GM11168 (cell line): ENCODE measurements around the gene HHEX.

Experiments
- in situ Hi-C: fragments of 300-500 bp; cut with MboI; formaldehyde crosslinking; loops from one replicate; pipeline ENCODE4 v1.12.0; 2022; ENCODE audit warnings: low sequenced_read_pairs; ENCODE audit not compliant: unreplicated experiment

HHEX gene

GRCh38 chr10:92692697-92693533 lies 3.2 kb downstream of the HHEX start:
- in situ Hi-C loops = no loop called here

- in situ Hi-C loops = no loop called here
These were observed 3.8 kb downstream of the HHEX start for GRCh38 chr10:92693534-92693893.

- in situ Hi-C loops = no loop called here
These were observed 6.2 kb downstream of the HHEX start for GRCh38 chr10:92695679-92696605.

- in situ Hi-C loops = no loop called here
These were observed 7.0 kb downstream of the HHEX start for GRCh38 chr10:92696606-92697383.

DNA sequence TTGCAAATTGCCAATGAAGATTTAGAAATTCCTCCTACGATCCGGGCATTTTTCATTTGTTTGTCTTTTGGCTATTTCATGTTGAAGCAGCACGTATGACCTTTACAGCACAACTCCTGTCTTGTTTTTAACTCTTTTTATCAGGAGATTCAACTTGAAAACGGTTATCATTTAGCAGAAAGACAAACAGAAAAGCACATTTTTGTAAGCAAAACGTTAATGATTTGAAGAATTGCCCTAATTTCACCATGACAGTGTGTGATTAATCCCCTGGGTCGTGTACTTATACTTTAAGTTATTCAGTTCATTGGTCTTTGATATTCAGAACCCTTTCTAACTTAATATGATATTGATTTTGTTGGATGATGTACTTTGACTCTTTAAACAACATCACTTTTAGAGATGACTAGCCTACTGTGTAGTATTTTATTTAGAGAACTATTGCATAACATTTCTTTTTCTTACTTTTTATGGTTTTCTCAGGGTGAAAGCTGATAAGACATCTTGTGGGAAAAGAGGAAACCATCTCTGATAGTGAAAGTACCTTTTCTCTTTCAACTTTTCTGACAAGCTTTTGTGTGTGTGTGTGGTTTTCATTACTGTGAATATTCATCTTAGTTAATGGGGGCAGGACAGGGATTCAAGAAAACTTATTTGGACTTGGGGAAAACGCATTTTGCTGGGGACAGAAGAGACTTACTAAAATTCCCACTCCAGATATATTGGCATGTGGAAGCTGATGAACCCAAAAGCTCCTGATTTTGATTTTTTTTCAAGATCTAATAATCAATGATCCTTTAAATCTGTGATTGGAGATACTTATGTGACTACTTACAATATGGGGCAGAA lies 8.1 kb downstream of the HHEX start:
- in situ Hi-C loops = no loop called here

DNA sequence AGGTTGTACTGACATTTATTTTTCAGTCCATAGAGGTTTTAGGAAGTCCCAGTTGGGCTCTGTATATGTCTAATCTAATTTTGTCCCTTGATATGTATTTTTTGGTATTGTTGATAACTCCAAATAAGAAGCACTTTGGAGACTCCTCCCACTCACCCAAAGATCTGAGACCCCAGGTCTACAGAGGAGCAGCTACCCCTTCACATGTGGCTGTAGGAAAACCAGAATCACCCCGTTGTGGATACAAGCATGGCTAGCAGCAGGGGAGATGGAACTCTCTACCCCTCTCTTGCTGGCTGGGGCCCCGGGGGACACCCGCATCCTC lies 9.4 kb downstream of the HHEX start:
- in situ Hi-C loops = no loop called here

DNA sequence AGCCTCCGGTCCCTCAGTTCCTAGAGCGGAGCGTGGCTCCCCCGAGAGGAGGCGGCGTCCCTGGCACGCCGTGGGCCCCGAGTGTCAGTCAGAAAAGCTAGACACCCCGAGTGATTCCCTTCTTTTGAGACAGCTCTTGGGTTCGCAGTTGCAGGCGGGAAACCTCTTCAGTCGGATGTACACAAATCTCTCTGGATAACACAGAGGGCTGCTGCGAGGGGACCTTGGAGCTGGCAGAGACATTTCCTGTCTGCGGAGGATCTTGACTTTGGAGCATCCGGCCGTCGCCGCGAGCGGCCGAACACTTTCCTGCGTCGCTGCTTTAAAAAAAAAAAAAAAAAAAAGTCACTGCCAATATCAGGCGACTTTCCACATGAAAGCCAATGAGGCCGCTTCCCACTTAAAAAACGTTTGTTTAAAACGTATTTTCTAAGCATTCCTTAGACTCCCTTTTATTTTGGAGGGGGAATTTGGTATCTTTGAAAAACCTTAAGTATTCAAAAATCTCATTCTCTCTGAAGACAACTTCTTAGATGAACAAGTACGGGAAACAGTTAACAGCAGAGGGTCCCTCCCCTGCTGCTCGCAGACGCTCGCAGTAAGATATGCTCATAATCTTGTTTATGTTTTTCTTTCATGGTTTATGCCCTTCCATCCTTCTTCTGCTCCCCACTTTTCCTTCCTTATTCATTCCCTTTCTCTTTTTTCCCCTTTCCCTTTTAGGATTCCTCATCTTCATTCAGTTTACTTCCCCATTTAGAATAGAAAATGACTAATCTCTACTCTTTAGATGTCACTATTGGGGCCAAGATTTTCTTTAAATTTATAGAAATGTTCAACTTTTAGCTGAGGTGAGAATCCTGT lies 10.0 kb downstream of the HHEX start:
- in situ Hi-C loops = no loop called here

GRCh38 chr10:92702301-92702916 lies 12.7 kb downstream of the HHEX start:
- in situ Hi-C loops = no loop called here

DNA sequence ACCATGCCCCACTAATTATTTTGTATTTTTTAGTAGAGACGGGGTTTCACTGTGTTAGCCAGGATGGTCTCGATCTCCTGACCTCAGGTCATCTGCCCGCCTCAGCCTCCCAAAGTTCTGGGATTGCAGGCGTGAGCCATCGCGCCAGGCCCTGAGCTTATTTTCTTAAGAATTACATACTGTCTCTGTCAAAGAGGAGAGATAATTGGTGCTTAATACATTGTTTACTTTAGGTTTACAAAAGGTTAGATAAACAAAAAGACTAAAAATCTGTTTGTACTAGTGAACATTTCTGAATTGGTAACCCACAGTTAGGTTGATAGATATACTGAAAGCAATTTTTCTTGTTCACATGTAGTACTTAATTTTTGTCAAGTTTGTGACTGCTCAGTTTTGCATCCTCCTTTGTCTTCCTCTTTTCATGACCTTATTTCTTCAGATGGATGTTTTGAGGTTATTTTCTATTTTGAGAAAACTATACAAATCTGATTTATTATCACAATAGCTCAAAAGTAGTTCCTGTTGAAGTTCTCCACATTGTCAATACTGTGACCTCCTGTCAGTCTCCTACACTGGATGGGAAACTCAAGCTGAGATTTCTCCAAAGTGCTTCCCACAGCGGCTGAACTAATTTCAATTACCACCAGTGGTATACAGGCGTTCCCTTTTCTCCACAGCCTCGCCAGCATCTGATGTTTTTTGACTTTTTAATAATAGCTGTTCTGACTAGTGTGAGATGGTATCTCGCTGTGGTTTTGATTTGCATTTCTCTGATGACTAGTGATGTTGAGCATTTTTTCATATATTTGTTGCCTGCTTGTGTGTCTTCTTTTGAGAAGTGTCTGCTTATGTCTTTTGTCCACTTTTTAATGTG lies 22.5 kb downstream of the HHEX start:
- in situ Hi-C loops = no loop called here

- in situ Hi-C loops = no loop called here
These were observed 24.5 kb downstream of the HHEX start for GRCh38 chr10:92714152-92714845.

GRCh38 chr10:92714872-92715271 lies 25.1 kb downstream of the HHEX start:
- in situ Hi-C loops = no loop called here

- in situ Hi-C loops = no loop called here
These were observed 30.5 kb downstream of the HHEX start for GRCh38 chr10:92719991-92720830.

GRCh38 chr10:92720831-92721165 lies 31.0 kb downstream of the HHEX start:
- in situ Hi-C loops = no loop called here

- in situ Hi-C loops = no loop called here
These were observed 32.6 kb downstream of the HHEX start for GRCh38 chr10:92722349-92722748.

DNA sequence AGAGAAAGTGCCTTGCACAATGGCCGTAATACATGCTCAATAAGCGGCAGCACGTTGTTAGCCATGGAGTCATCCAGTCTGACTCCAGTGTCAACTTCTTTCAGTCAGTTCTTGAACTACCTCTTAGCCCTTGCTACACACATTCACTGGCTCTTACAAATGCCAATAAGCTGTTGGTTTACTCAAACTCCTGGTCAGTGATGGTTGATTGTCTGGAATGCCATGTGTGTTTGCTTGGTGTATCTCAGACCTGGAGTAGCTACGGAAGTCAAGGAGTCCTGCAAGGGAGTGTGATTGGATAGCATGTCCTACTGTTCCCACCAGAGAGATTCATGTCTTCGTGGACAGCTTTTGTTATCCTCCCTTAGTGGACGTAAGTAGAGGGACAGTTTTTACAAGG lies 37.4 kb downstream of the HHEX start:
- in situ Hi-C loops = no loop called here

DNA sequence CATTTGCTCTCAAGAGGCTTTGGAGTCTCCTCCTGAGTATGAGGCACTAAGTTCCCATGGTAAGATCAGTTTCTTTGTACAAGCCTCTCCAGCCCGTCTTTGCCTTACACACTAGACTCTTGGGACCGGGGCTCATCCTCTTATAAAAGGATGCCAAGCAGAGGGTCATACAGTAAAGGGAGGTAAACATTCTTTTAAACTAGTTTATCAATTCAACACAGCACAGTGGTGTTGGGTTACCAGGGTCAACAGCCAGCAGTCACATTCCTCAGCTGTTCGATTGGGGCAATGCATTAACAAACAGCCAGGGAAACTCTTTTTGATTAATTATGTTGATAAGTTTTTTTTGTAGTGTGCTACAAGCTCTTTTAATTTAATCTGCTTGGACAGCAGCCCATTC lies 37.8 kb downstream of the HHEX start:
- in situ Hi-C loops = no loop called here
